Activated effector memory CD4-positive, alpha-beta T cell treated with anti-CD3 and anti-CD28 coated beads, Interleukin-2, amount 50 U/mL, for 16 hours (primary cell): ENCODE data around the gene GRK1.

Experiments
- DNase-seq: peaks from one replicate; pipeline ENCODE4 v3.0.0-alpha.2; 2020

The GRK1 gene

GRCh38 chr13:113731192-113732175 is 64.5 kb downstream of the GRK1 start:
- no peak for DNase-seq

GRCh38 chr13:113732176-113732960 is 65.3 kb downstream of the GRK1 start:
- DNase-seq: no peak

GRCh38 chr13:113732961-113733950 is 66.2 kb downstream of the GRK1 start:
- no peak for DNase-seq

GRCh38 chr13:113734099-113734825 is 67.2 kb downstream of the GRK1 start:
- DNase-seq: no peak

GRCh38 chr13:113734826-113735125 is 67.8 kb downstream of the GRK1 start:
- DNase-seq: no peak

GRCh38 chr13:113735194-113735593 is 68.2 kb downstream of the GRK1 start:
- no peak for DNase-seq

GRCh38 chr13:113735750-113736149 is 68.7 kb downstream of the GRK1 start:
- no peak for DNase-seq

GRCh38 chr13:113736258-113736731 is 69.3 kb downstream of the GRK1 start:
- no peak for DNase-seq

GRCh38 chr13:113737803-113738202 is 70.8 kb downstream of the GRK1 start:
- DNase-seq: no peak

GRCh38 chr13:113739527-113740285 is 72.7 kb downstream of the GRK1 start:
- no peak for DNase-seq

- DNase-seq: no peak
Measured at GRCh38 chr13:113740286-113740556, 73.2 kb downstream of the GRK1 start.

GRCh38 chr13:113740661-113741060 is 73.6 kb downstream of the GRK1 start:
- DNase-seq: no peak

- DNase-seq: no peak
Measured at GRCh38 chr13:113741191-113741668, 74.2 kb downstream of the GRK1 start.

GRCh38 chr13:113742000-113742441 is 75.0 kb downstream of the GRK1 start:
- no peak for DNase-seq

- no peak for DNase-seq
Measured at GRCh38 chr13:113742445-113743120, 75.6 kb downstream of the GRK1 start.

GRCh38 chr13:113743366-113744195 is 76.6 kb downstream of the GRK1 start:
- DNase-seq: no peak

- DNase-seq: no peak
Measured at GRCh38 chr13:113744197-113745000, 77.4 kb downstream of the GRK1 start.

GRCh38 chr13:113745059-113745458 is 78.0 kb downstream of the GRK1 start:
- DNase-seq: no peak
